KMS-11 (cell line): Measurements from ENCODE around the gene PLCG2.

Source experiments
- H2AFZ ChIP-seq: fragments of 200-600 bp; sonication (generic); 2 replicates; pipeline ENCODE4 v1.6.1; 2016; ENCODE audit warnings: antibody characterized with exemption, mixed run types, low read depth
- H3K27ac ChIP-seq: fragments of 200-600 bp; sonication (generic); 2 replicates; pipeline ENCODE4 v1.6.1; 2016; ENCODE audit warnings: mild to moderate bottlenecking, mixed run types
- H3K27me3 ChIP-seq: fragments of 200-600 bp; sonication (generic); 2 replicates; pipeline ENCODE4 v1.6.1; 2017; ENCODE audit warnings: mild to moderate bottlenecking, low read depth, mixed run types, moderate library complexity; ENCODE audit not compliant: insufficient read depth
- H3K36me3 ChIP-seq: fragments of 200-600 bp; sonication (generic); 2 replicates; pipeline ENCODE4 v1.6.1; 2017; ENCODE audit warnings: mild to moderate bottlenecking, mixed run types; ENCODE audit not compliant: insufficient read depth
- H3K4me1 ChIP-seq: fragments of 200-600 bp; sonication (generic); 2 replicates; pipeline ENCODE4 v1.6.1; 2016; ENCODE audit warnings: mild to moderate bottlenecking, low read depth, mixed run types; ENCODE audit not compliant: poor library complexity, severe bottlenecking
- H3K4me2 ChIP-seq: fragments of 200-600 bp; sonication (generic); 2 replicates; pipeline ENCODE4 v1.7.0; 2016; ENCODE audit warnings: mild to moderate bottlenecking, mixed run types
- H3K4me3 ChIP-seq: fragments of 200-600 bp; sonication (generic); IDR thresholded peaks from 2 replicates; pipeline ENCODE4 v1.6.1; 2017; ENCODE audit warnings: low read depth, low read length, mixed read lengths; ENCODE audit not compliant: insufficient read depth
- H3K79me2 ChIP-seq: fragments of 200-600 bp; sonication (generic); 2 replicates; pipeline ENCODE4 v1.6.1; 2016; ENCODE audit warnings: low read depth, mixed run types; ENCODE audit not compliant: insufficient read depth
- H3K9ac ChIP-seq: fragments of 200-600 bp; sonication (generic); 2 replicates; pipeline ENCODE4 v1.6.1; 2016; ENCODE audit warnings: mild to moderate bottlenecking, mixed run types
- H4K20me1 ChIP-seq: fragments of 200-600 bp; sonication (generic); 2 replicates; pipeline ENCODE4 v1.6.1; 2016; ENCODE audit warnings: mild to moderate bottlenecking, mixed run types; ENCODE audit not compliant: insufficient read depth
- TF ChIP-seq, protein P1 (sequence below): fragments of 200-600 bp; sonication (generic); conservative IDR thresholded peaks from 2 replicates; pipeline ENCODE4 v1.6.1; 2017; ENCODE audit warnings: low read depth, mild to moderate bottlenecking, antibody characterized with exemption, low read length, moderate library complexity, mixed read lengths

The PLCG2 gene

DNA sequence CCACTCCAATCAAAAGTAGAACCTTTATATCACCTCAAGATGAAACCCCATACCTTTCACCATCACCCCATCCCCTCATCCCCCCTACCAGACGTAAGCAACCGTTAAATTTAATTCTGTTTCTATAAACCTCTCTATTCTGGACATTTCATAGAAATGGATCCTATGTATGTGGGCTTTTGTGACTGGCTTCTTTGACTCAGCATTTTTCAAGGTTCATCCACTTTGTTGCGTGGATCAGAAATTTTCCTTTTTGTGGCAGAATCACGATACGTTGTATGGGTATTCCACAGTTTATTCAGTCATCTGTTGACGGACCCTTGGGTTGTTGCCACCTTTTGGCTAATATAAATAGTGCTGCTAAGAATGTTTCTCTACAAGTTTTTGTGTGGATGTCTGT, 8.6 kb downstream of the PLCG2 start:
- H4K20me1 ChIP-seq = no peaks in the 10 kb centered on the region
- H3K4me1 ChIP-seq = no peaks in the 10 kb centered on the region
- no peak overlapping the region for H3K9ac ChIP-seq
- H3K27me3 ChIP-seq = no peaks in the 10 kb centered on the region
- no peak overlapping the region for H2AFZ ChIP-seq
- no peaks in the 10 kb centered on the region for H3K79me2 ChIP-seq
- TF ChIP-seq, protein P1, sequence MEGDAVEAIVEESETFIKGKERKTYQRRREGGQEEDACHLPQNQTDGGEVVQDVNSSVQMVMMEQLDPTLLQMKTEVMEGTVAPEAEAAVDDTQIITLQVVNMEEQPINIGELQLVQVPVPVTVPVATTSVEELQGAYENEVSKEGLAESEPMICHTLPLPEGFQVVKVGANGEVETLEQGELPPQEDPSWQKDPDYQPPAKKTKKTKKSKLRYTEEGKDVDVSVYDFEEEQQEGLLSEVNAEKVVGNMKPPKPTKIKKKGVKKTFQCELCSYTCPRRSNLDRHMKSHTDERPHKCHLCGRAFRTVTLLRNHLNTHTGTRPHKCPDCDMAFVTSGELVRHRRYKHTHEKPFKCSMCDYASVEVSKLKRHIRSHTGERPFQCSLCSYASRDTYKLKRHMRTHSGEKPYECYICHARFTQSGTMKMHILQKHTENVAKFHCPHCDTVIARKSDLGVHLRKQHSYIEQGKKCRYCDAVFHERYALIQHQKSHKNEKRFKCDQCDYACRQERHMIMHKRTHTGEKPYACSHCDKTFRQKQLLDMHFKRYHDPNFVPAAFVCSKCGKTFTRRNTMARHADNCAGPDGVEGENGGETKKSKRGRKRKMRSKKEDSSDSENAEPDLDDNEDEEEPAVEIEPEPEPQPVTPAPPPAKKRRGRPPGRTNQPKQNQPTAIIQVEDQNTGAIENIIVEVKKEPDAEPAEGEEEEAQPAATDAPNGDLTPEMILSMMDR = no peak
- no peak overlapping the region for H3K4me2 ChIP-seq
- no peak overlapping the region for H3K4me3 ChIP-seq
- H3K27ac ChIP-seq = no peak overlapping the region
- H3K36me3 ChIP-seq = no peaks in the 10 kb centered on the region

DNA sequence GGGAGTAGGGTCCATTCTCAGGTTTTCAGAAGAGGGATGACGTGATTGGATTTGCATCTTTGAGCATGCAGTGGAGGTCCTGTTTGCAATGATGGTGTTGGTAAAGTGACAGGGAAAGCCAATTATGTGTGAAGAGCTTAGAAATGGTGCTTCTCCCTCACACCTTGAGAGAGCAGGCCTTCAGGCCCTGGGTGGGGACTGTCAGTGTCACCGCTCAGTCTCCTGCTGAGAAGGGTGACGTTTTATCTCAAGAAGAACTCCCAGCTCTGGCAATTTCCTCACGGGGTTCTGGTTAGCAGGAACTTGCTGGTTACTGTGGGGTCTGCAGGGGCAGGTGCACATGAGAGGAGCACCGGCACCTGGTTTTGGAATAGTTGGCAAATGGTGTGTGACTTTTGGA, 11.2 kb downstream of the PLCG2 start:
- Histone ChIP-seq H3K27ac (no peak overlapping the region), H3K4me2 (no peak overlapping the region)

GRCh38 chr16:81790830-81791435, 11.8 kb downstream of the PLCG2 start:
- H3K9ac ChIP-seq = no peak overlapping the region

More for the DNA sequence above, 11.2 kb downstream of the PLCG2 start:
- Histone ChIP-seq H3K27me3 (no peaks in the 10 kb centered on the region), H3K36me3 (no peaks in the 10 kb centered on the region), H3K4me3 (no peak overlapping the region), H4K20me1 (no peaks in the 10 kb centered on the region), H3K9ac (no peak overlapping the region), H3K4me1 (no peaks in the 10 kb centered on the region), H2AFZ (no peak overlapping the region), H3K79me2 (no peaks in the 10 kb centered on the region)
- TF ChIP-seq, protein P1 = no peak

DNA sequence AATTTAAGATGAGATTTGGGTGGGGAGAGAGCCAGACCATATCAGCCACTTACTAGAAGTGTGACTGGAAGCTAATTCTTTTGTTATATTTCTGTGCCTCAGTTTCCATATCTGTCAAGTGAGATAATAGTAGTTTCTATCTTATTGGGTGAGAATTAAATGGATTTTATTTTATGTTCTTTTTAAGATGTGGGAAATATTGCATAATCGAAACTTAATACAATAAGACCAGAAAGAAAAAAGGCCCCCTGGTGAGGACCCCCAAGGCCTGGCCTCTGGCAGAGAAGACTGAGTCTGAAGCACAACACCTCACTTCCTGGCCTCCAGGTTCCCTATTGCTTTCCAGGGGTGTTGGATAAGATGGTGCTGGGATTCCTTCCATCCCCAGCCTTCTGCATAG, 13.7 kb downstream of the PLCG2 start:
- Histone ChIP-seq H3K4me1 (peaks cover 20% of the 10 kb centered on the region), H2AFZ (no peak overlapping the region), H3K4me2 (no peak overlapping the region), H3K4me3 (no peak overlapping the region), H3K36me3 (no peaks in the 10 kb centered on the region), H4K20me1 (no peaks in the 10 kb centered on the region), H3K27ac (no peak overlapping the region), H3K27me3 (no peaks in the 10 kb centered on the region), H3K9ac (no peak overlapping the region), H3K79me2 (no peaks in the 10 kb centered on the region)
- TF ChIP-seq, protein P1 = no peak

More at GRCh38 chr16:81790830-81791435, 11.8 kb downstream of the PLCG2 start:
- H3K79me2 ChIP-seq = no peaks in the 10 kb centered on the region
- no peaks in the 10 kb centered on the region for H4K20me1 ChIP-seq
- H3K4me1 ChIP-seq = peaks cover 1% of the 10 kb centered on the region
- no peak overlapping the region for H2AFZ ChIP-seq
- H3K27ac ChIP-seq = no peak overlapping the region
- H3K4me2 ChIP-seq = no peak overlapping the region
- H3K4me3 ChIP-seq = no peak overlapping the region
- H3K27me3 ChIP-seq = no peaks in the 10 kb centered on the region
- TF ChIP-seq, protein P1 = no peak
- no peaks in the 10 kb centered on the region for H3K36me3 ChIP-seq
